Central memory CD8-positive, alpha-beta T cell (primary cell): Measurements from ENCODE around the gene ACAP3.

Experiments used
- ATAC-seq: fragments of 150-1000 bp; cut with Tn5 transposase; replicated peaks from 2 replicates; pipeline ENCODE4 v1.10.0; 2022; ENCODE audit warnings: mild to moderate bottlenecking, moderate FRiP score, moderate number of reproducible peaks; ENCODE audit not compliant: poor library complexity, severe bottlenecking; ENCODE audit errors: extremely low read depth
- DNase-seq, 2 donors: peaks; one replicate each; pipeline ENCODE4 v3.0.0; 2021; ENCODE audit warnings: low spot score in 2 of 2
- H3K27ac Mint-ChIP-seq: one replicate; pipeline ENCODE4 v1.8.0; 2022; ENCODE audit warnings: low read depth, mild to moderate bottlenecking, moderate library complexity, mixed read lengths
- H3K27me3 Mint-ChIP-seq: one replicate; pipeline ENCODE4 v1.8.0; 2022; ENCODE audit warnings: mixed read lengths
- H3K36me3 Mint-ChIP-seq: one replicate; pipeline ENCODE4 v1.8.0; 2022; ENCODE audit warnings: mild to moderate bottlenecking, moderate library complexity, mixed read lengths; ENCODE audit not compliant: insufficient read depth
- H3K4me1 Mint-ChIP-seq: one replicate; pipeline ENCODE4 v1.8.0; 2022; ENCODE audit warnings: mixed read lengths
- H3K4me3 Mint-ChIP-seq: one replicate; pipeline ENCODE4 v1.8.0; 2022; ENCODE audit warnings: mild to moderate bottlenecking, moderate library complexity, mixed read lengths
- H3K9me3 Mint-ChIP-seq: one replicate; pipeline ENCODE4 v1.8.0; 2022; ENCODE audit warnings: mixed read lengths

Gene ACAP3

GRCh38 chr1:1312450-1313314 is 5.0 kb upstream of the ACAP3 start:
- DNase-seq (no peak), ATAC-seq (no peak)
- Mint-ChIP-seq H3K4me1 (no peaks in the 10 kb centered on the region), H3K4me3 (no peak overlapping the region), H3K9me3 (no peaks in the 10 kb centered on the region), H3K36me3 (peaks cover 36% of the 10 kb centered on the region), H3K27me3 (no peaks in the 10 kb centered on the region), H3K27ac (peak overlapping the region; percentile 59)

- H3K9me3 Mint-ChIP-seq: no peaks in the 10 kb centered on the region
- peaks cover 8% of the 10 kb centered on the region for H3K4me1 Mint-ChIP-seq
- ATAC-seq (no peak), DNase-seq (no peak)
- no peak overlapping the region for H3K4me3 Mint-ChIP-seq
- H3K36me3 Mint-ChIP-seq: peaks cover 33% of the 10 kb centered on the region
- H3K27ac Mint-ChIP-seq: no peak overlapping the region
- H3K27me3 Mint-ChIP-seq: no peaks in the 10 kb centered on the region
Measured at GRCh38 chr1:1311107-1312104, 3.7 kb upstream of the ACAP3 start.

GRCh38 chr1:1310476-1311053 is 2.8 kb upstream of the ACAP3 start:
- no peaks in the 10 kb centered on the region for H3K9me3 Mint-ChIP-seq
- H3K4me3 Mint-ChIP-seq: peak overlapping the region; percentile 79
- DNase-seq: no peak
- peaks cover 16% of the 10 kb centered on the region for H3K4me1 Mint-ChIP-seq
- peak overlapping the region; percentile 32 for H3K27ac Mint-ChIP-seq
- no peaks in the 10 kb centered on the region for H3K27me3 Mint-ChIP-seq
- peaks cover 27% of the 10 kb centered on the region for H3K36me3 Mint-ChIP-seq
- ATAC-seq: no peak

GRCh38 chr1:1310109-1310385 is 2.3 kb upstream of the ACAP3 start:
- Mint-ChIP-seq H3K4me1 (peaks cover 16% of the 10 kb centered on the region), H3K27me3 (no peaks in the 10 kb centered on the region), H3K27ac (peak overlapping the region; percentile 32), H3K36me3 (peaks cover 27% of the 10 kb centered on the region), H3K9me3 (no peaks in the 10 kb centered on the region), H3K4me3 (peak overlapping the region; percentile 79)
- DNase-seq: no peak
- no peak for ATAC-seq

GRCh38 chr1:1309251-1310108 is 1.8 kb upstream of the ACAP3 start:
- Mint-ChIP-seq H3K27me3 (no peaks in the 10 kb centered on the region), H3K27ac (peak overlapping the region; percentile 80), H3K9me3 (no peaks in the 10 kb centered on the region), H3K4me1 (peaks cover 16% of the 10 kb centered on the region), H3K4me3 (peak overlapping the region; percentile 79), H3K36me3 (peaks cover 27% of the 10 kb centered on the region)
- no peak for ATAC-seq
- no peak for DNase-seq

GRCh38 chr1:1308756-1309250 is 1.1 kb upstream of the ACAP3 start:
- H3K4me1 Mint-ChIP-seq: peaks cover 16% of the 10 kb centered on the region
- H3K36me3 Mint-ChIP-seq: peaks cover 26% of the 10 kb centered on the region
- peak overlapping the region; percentile 80 for H3K27ac Mint-ChIP-seq
- ATAC-seq: no peak
- H3K9me3 Mint-ChIP-seq: no peaks in the 10 kb centered on the region
- no peaks in the 10 kb centered on the region for H3K27me3 Mint-ChIP-seq
- no peak for DNase-seq
- H3K4me3 Mint-ChIP-seq: peak overlapping the region; percentile 79

GRCh38 chr1:1307261-1307922 is 338 bp downstream of the ACAP3 start:
- DNase-seq (no peak), ATAC-seq (no peak)
- H3K36me3 Mint-ChIP-seq: peaks cover 20% of the 10 kb centered on the region
- no peak overlapping the region for H3K27ac Mint-ChIP-seq
- no peaks in the 10 kb centered on the region for H3K27me3 Mint-ChIP-seq
- H3K4me1 Mint-ChIP-seq: peaks cover 16% of the 10 kb centered on the region
- peak overlapping the region; percentile 84 for H3K4me3 Mint-ChIP-seq
- no peaks in the 10 kb centered on the region for H3K9me3 Mint-ChIP-seq

GRCh38 chr1:1306661-1307260 is 969 bp downstream of the ACAP3 start:
- no peak for ATAC-seq
- Mint-ChIP-seq H3K9me3 (no peaks in the 10 kb centered on the region), H3K4me3 (peak overlapping the region; percentile 84), H3K4me1 (peaks cover 16% of the 10 kb centered on the region), H3K36me3 (peaks cover 17% of the 10 kb centered on the region), H3K27me3 (no peaks in the 10 kb centered on the region), H3K27ac (no peak overlapping the region)
- DNase-seq: no peak

- Mint-ChIP-seq H3K27me3 (no peaks in the 10 kb centered on the region), H3K27ac (peak overlapping the region; percentile 88), H3K36me3 (peaks cover 12% of the 10 kb centered on the region), H3K4me1 (peaks cover 16% of the 10 kb centered on the region), H3K9me3 (no peaks in the 10 kb centered on the region), H3K4me3 (peak overlapping the region; percentile 84)
- no peak for ATAC-seq
- DNase-seq: no peak
Measured at GRCh38 chr1:1306070-1306660, 1.6 kb downstream of the ACAP3 start.

- H3K27me3 Mint-ChIP-seq: no peaks in the 10 kb centered on the region
- peak overlapping the region; percentile 84 for H3K4me3 Mint-ChIP-seq
- DNase-seq: peak; percentile 49 to 62
Measured at GRCh38 chr1:1305300-1306069, 2.2 kb downstream of the ACAP3 start.

More at GRCh38 chr1:1305300-1306069, 2.2 kb downstream of the ACAP3 start:
- Mint-ChIP-seq H3K36me3 (peaks cover 9% of the 10 kb centered on the region), H3K4me1 (peaks cover 16% of the 10 kb centered on the region), H3K27ac (peak overlapping the region; percentile 88), H3K9me3 (no peaks in the 10 kb centered on the region)
- ATAC-seq: peak; percentile 44
